Trophoblast cell (in vitro differentiated cells and primary cell): ENCODE measurements around the gene UBR4.
"Not testable (repeated sequence)": the region's sequence is repeated elsewhere in the genome, so short reads cannot be mapped to it uniquely, and the experiment has no call there.

Source experiments
- DNase-seq, 2 donors: peaks; one replicate each; pipeline ENCODE4 v3.0.0-alpha.2; 2016
- H2AFZ ChIP-seq: 2 replicates; pipeline ENCODE4 v1.6.1; 2013; ENCODE audit warnings: low read length, moderate library complexity, mild to moderate bottlenecking; ENCODE audit not compliant: insufficient read depth, poor library complexity
- H2AK5ac ChIP-seq: 2 replicates; pipeline ENCODE4 v1.6.1; 2013; ENCODE audit warnings: mild to moderate bottlenecking, low read length
- H2BK120ac ChIP-seq: 2 replicates; pipeline ENCODE4 v1.6.1; 2013; ENCODE audit warnings: low read length, mild to moderate bottlenecking, moderate library complexity; ENCODE audit not compliant: insufficient read depth, poor library complexity
- H2BK12ac ChIP-seq: 2 replicates; pipeline ENCODE4 v1.6.1; 2013; ENCODE audit warnings: mild to moderate bottlenecking, low read length, moderate library complexity
- H2BK5ac ChIP-seq: 2 replicates; pipeline ENCODE4 v1.6.1; 2013; ENCODE audit warnings: low read length, low read depth, moderate library complexity, mild to moderate bottlenecking; ENCODE audit not compliant: poor library complexity
- H3K14ac ChIP-seq: 2 replicates; pipeline ENCODE4 v1.6.1; 2013; ENCODE audit warnings: mild to moderate bottlenecking, low read length
- H3K18ac ChIP-seq: 2 replicates; pipeline ENCODE4 v1.6.1; 2013; ENCODE audit warnings: mild to moderate bottlenecking, low read length
- H3K23ac ChIP-seq: 2 replicates; pipeline ENCODE4 v1.6.1; 2013; ENCODE audit warnings: low read length
- H3K27ac ChIP-seq: 2 replicates; pipeline ENCODE4 v1.5.1; 2013; ENCODE audit warnings: low read depth, mild to moderate bottlenecking, inconsistent platforms, low read length, moderate library complexity
- H3K27me3 ChIP-seq: 2 replicates; pipeline ENCODE4 v1.6.1; 2013; ENCODE audit warnings: inconsistent platforms, mild to moderate bottlenecking, low read length, moderate library complexity; ENCODE audit not compliant: insufficient read depth
- H3K36me3 ChIP-seq, 2 experiments: 1 replicate in 1 of 2; 2 replicates in 1 of 2; pipeline ENCODE4 v1.6.1; 2013; ENCODE audit warnings: low read length in 2 of 2, mild to moderate bottlenecking in 2 of 2, moderate library complexity in 1 of 2; ENCODE audit not compliant: insufficient read depth in 2 of 2, control insufficient read depth in 1 of 2
- H3K4ac ChIP-seq: 2 replicates; pipeline ENCODE4 v1.6.1; 2013; ENCODE audit warnings: low read depth, mild to moderate bottlenecking, low read length, moderate library complexity
- H3K4me1 ChIP-seq, 2 experiments: 1 replicate in 1 of 2; 2 replicates in 1 of 2; pipeline ENCODE4 v1.6.1; 2013; ENCODE audit warnings: low read length in 2 of 2, mild to moderate bottlenecking in 2 of 2, moderate library complexity in 1 of 2; ENCODE audit not compliant: insufficient read depth in 2 of 2, control insufficient read depth in 1 of 2
- H3K4me2 ChIP-seq: 2 replicates; pipeline ENCODE4 v1.6.1; 2013; ENCODE audit warnings: inconsistent platforms, mild to moderate bottlenecking, low read length, moderate library complexity
- H3K4me3 ChIP-seq: 2 replicates; pipeline ENCODE4 v1.5.1; 2013; ENCODE audit warnings: mild to moderate bottlenecking, low read depth, low read length, inconsistent platforms
- H3K79me1 ChIP-seq: one replicate; pipeline ENCODE4 v1.6.1; 2013; ENCODE audit warnings: low read length
- H3K79me2 ChIP-seq: 2 replicates; pipeline ENCODE4 v1.6.1; 2013; ENCODE audit warnings: low read length, mild to moderate bottlenecking; ENCODE audit not compliant: control insufficient read depth, insufficient read depth, poor library complexity
- H3K9ac ChIP-seq: 2 replicates; pipeline ENCODE4 v1.6.1; 2013; ENCODE audit warnings: mild to moderate bottlenecking, low read length
- H3K9me3 ChIP-seq: 2 replicates; pipeline ENCODE4 v1.6.1; 2013; ENCODE audit warnings: low read depth, mild to moderate bottlenecking, control low read depth, inconsistent platforms, low read length; ENCODE audit not compliant: insufficient read depth
- H4K12ac ChIP-seq: 2 replicates; pipeline ENCODE4 v1.6.1; 2013; ENCODE audit warnings: low read depth, mild to moderate bottlenecking, low read length, moderate library complexity
- H4K8ac ChIP-seq: 2 replicates; pipeline ENCODE4 v1.6.1; 2013; ENCODE audit warnings: low read depth, mild to moderate bottlenecking, low read length, moderate library complexity
- H4K91ac ChIP-seq: one replicate; pipeline ENCODE4 v1.6.1; 2013; ENCODE audit warnings: low read depth, mild to moderate bottlenecking, low read length, moderate library complexity
- WGBS: extraction: QIAGEN DNeasy Blood & Tissue Kit; methylation state at CpG from one replicate; pipeline ENCODE4 v1.1.7; 2013; ENCODE audit warnings: missing lambda C conversion rate; ENCODE audit not compliant: insufficient read length, insufficient coverage; ENCODE audit errors: extremely low coverage; 5-methylcytosine and 5-hydroxymethylcytosine counted together

Gene UBR4

DNA sequence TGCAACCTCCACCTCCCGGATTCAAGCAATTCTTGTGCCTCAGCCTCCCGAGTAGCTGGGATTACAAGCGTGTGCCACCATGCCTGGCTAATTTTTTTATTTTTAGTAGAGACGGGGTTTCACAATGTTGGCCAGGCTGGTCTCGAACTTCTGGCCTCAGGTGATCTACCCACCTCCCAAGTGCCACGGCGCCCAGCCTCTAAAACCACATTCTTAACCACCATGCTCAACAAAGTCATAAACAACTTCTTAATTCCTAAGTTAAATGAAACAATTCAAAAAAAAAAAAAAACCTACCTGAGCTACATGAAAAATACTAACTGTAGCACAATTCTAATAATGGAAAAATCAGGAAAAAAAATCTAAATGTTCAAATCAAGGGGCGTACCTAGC lies 29.8 kb downstream of the UBR4 start:
- H3K4ac ChIP-seq, H3K4me2 ChIP-seq, H3K27me3 ChIP-seq, H3K9ac ChIP-seq, H2AFZ ChIP-seq, H3K14ac ChIP-seq, H3K4me3 ChIP-seq, H3K23ac ChIP-seq, H2AK5ac ChIP-seq, H2BK5ac ChIP-seq, DNase-seq, H2BK12ac ChIP-seq, H3K79me2 ChIP-seq, H3K27ac ChIP-seq, H2BK120ac ChIP-seq, H4K8ac ChIP-seq, H3K4me1 ChIP-seq, H3K9me3 ChIP-seq, H4K12ac ChIP-seq, H4K91ac ChIP-seq, H3K18ac ChIP-seq, H3K79me1 ChIP-seq: not testable (repeated sequence)
- peaks cover 28 to 54% of the 10 kb centered on the region in 2 experiments for H3K36me3 ChIP-seq
- WGBS: no CpG with 5 or more reads among the region's 8 CpGs

DNA sequence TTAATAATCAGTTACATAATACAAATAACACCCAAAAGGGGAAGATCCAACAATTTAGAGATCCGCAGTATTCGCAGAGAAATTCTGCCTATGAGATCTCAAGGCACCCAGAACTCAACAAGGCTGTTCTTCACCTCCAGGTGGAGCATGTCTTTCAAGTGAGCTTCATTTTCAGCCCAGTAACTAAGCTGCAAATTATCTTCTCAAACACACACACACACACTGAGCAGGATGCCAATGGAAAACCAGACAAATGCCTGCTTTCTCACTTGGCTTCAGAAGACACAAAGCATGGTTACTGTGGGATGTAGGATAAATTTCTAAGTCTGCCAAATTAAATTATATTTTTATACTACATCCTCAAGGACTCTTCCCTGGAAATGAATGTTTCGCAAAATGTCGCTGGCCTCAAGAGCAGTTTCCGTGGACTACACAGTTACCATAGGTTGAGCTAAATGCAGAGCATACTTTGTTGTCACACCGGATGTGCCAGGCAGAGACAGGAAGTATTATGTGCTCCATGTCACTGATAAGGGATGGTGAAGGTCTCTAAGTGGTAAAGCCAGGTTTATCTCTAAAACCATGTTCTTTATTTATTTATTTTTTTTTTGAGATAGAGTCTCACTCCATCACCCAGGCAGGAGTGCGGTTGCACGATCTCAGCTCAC lies 30.3 kb downstream of the UBR4 start:
- H3K4ac ChIP-seq: no peak overlapping the region
- no peak overlapping the region for H2AFZ ChIP-seq
- DNase-seq: peak in 1 of 2 donors; percentile 27
- H3K27ac ChIP-seq: no peak overlapping the region
- H4K8ac ChIP-seq: no peak overlapping the region
- H3K14ac ChIP-seq: no peak overlapping the region
- H4K91ac ChIP-seq: no peak overlapping the region
- no peaks in the 10 kb centered on the region for H3K79me1 ChIP-seq
- H3K9ac ChIP-seq: no peak overlapping the region
- no peak overlapping the region for H3K4me3 ChIP-seq
- H3K4me2 ChIP-seq: no peak overlapping the region
- no peak overlapping the region for H4K12ac ChIP-seq
- no peak overlapping the region for H2BK120ac ChIP-seq
- H2BK5ac ChIP-seq: no peak overlapping the region
- no peaks in the 10 kb centered on the region for H3K9me3 ChIP-seq
- H3K36me3 ChIP-seq: peaks cover 27 to 54% of the 10 kb centered on the region in 2 experiments
- no peaks in the 10 kb centered on the region for H3K27me3 ChIP-seq
- no peaks in the 10 kb centered on the region for H3K79me2 ChIP-seq
- WGBS: no CpG with 5 or more reads among the region's 8 CpGs
- no peak overlapping the region for H2AK5ac ChIP-seq
- H3K23ac ChIP-seq: no peak overlapping the region
- no peaks in the 10 kb centered on the region for H3K4me1 ChIP-seq
- no peak overlapping the region for H3K18ac ChIP-seq
- H2BK12ac ChIP-seq: no peak overlapping the region

DNA sequence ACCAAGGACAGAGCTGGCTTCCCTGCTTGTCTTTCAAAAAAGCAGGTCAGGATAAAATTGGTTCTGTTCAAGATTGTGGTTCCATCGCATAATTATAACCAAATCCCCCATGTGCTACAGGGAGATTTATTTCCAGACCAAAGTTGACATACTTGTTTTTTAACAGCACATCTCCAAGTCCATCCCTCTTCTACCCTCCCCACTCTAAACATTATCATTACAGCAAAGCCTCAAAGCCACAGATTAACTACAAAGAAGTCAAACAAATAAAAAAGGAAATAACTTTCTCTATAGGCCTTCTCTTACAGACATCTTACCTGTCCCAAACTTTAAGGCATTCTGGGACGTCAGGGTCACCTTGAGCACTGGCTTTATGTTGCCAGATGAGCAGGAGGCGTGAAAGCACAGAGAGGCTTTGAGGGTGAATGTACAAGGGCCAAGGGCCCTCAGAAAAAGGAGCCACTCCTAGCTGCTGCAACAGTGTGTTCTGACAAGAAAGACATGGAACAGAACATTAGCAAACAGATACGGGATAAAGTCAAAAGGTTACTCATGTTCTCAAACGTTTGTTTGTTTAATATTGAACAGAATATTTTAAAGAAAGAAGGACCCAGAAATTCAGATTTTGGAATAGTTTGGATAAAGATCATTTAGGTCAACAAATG lies 31.2 kb downstream of the UBR4 start:
- DNase-seq: no peak
- Histone ChIP-seq H4K91ac (no peak overlapping the region), H3K4ac (no peak overlapping the region), H3K79me1 (no peaks in the 10 kb centered on the region), H3K4me1 (no peaks in the 10 kb centered on the region), H4K8ac (no peak overlapping the region), H3K9me3 (no peaks in the 10 kb centered on the region), H3K27me3 (no peaks in the 10 kb centered on the region), H3K4me2 (no peak overlapping the region), H2AK5ac (no peak overlapping the region), H3K18ac (no peak overlapping the region), H3K27ac (no peak overlapping the region), H4K12ac (no peak overlapping the region), H2AFZ (no peak overlapping the region), H3K14ac (no peak overlapping the region), H3K36me3 (peaks cover 27 to 55% of the 10 kb centered on the region in 2 experiments), H3K9ac (no peak overlapping the region), H2BK12ac (no peak overlapping the region), H3K23ac (no peak overlapping the region), H3K4me3 (no peak overlapping the region), H2BK5ac (no peak overlapping the region), H3K79me2 (no peaks in the 10 kb centered on the region), H2BK120ac (no peak overlapping the region)
- no CpG with 5 or more reads among the region's 5 CpGs for WGBS

DNA sequence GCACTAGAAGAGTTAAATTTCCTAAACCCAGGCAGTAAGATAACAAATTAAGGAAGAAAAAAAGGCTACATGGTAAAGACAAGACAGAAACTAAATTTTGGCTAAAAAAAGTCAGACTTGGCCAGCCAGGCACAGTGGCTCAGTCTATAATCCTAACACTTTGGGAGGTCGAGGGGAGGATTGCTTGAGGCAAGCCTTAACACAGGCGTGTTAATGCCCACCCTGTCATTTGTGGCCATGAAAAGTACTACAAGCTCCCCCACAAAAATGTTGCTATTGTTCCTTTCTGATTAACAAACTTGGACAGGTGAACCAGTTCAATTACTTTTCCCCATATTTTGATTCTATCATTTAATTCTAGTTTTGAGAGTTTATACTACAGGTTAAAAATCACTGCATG lies 32.3 kb downstream of the UBR4 start:
- Histone ChIP-seq H3K4me3 (no peak overlapping the region), H4K8ac (no peak overlapping the region), H4K12ac (no peak overlapping the region), H2AFZ (no peak overlapping the region), H3K79me1 (no peaks in the 10 kb centered on the region), H2AK5ac (no peak overlapping the region), H3K18ac (no peak overlapping the region), H3K27me3 (no peaks in the 10 kb centered on the region), H3K14ac (no peak overlapping the region), H3K27ac (no peak overlapping the region), H3K79me2 (no peaks in the 10 kb centered on the region), H3K4me2 (no peak overlapping the region), H3K9ac (no peak overlapping the region), H3K4ac (no peak overlapping the region), H2BK5ac (no peak overlapping the region), H2BK12ac (no peak overlapping the region), H3K9me3 (no peaks in the 10 kb centered on the region), H2BK120ac (no peak overlapping the region), H4K91ac (no peak overlapping the region), H3K36me3 (peaks cover 25 to 59% of the 10 kb centered on the region in 2 experiments), H3K4me1 (no peaks in the 10 kb centered on the region), H3K23ac (no peak overlapping the region)
- no peak for DNase-seq
- no CpG with 5 or more reads among the region's 2 CpGs for WGBS
